DND-41 (cell line): Measurements from ENCODE around the gene ZG16B.

Experiments used
- EZH2 ChIP-seq: IDR thresholded peaks from 3 replicates; pipeline ENCODE4 v1.6.1; 2012; ENCODE audit warnings: borderline replicate concordance, low read depth, mild to moderate bottlenecking, moderate library complexity, low read length, inconsistent platforms; ENCODE audit not compliant: severe bottlenecking
- TF ChIP-seq, protein P1 (sequence below): IDR thresholded peaks from 2 replicates; pipeline ENCODE4 v1.5.1; 2012; ENCODE audit warnings: borderline replicate concordance, low read length, moderate library complexity, mild to moderate bottlenecking; ENCODE audit not compliant: poor library complexity, severe bottlenecking; ENCODE audit errors: extremely low read depth

DNA sequence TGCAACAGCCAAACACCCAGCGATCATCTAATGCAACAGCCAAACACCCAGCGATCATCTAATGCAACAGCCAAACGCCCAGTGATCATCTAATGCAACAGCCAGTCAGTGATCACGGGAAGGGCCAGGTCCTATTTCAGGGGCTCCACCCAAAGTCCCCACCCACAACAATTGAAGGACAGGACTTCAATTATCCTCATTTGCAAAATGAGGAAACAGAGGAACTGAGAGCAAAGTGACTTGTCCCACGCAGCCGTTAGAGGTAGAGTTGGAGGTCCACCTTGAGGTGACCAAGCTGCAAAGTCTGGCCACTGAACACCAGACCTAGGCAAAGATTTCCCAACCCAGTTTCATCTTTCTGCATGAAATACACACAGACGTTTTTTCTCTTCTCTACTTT lies 3.7 kb downstream of the ZG16B start:
- TF ChIP-seq, protein P1, sequence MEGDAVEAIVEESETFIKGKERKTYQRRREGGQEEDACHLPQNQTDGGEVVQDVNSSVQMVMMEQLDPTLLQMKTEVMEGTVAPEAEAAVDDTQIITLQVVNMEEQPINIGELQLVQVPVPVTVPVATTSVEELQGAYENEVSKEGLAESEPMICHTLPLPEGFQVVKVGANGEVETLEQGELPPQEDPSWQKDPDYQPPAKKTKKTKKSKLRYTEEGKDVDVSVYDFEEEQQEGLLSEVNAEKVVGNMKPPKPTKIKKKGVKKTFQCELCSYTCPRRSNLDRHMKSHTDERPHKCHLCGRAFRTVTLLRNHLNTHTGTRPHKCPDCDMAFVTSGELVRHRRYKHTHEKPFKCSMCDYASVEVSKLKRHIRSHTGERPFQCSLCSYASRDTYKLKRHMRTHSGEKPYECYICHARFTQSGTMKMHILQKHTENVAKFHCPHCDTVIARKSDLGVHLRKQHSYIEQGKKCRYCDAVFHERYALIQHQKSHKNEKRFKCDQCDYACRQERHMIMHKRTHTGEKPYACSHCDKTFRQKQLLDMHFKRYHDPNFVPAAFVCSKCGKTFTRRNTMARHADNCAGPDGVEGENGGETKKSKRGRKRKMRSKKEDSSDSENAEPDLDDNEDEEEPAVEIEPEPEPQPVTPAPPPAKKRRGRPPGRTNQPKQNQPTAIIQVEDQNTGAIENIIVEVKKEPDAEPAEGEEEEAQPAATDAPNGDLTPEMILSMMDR: no peak
- TF ChIP-seq EZH2: no peak
